Caco-2 (cell line): ENCODE data around the gene PPP3CB. TPM values are rescaled to one million over a fixed set of nuclear protein-coding genes. Genes with fewer than 3 reads are reported as not detected.

Source experiments
- BruUV-seq: library from RNA; stranded (reverse); fragments of 400-500 nt; replicated peaks from 2 replicates; lab custom pipeline; 2021; lab: Mats Ljungman, UMichigan
- CTCF ChIA-PET: fragments of 300-600 bp; sonication (Branson Sonifier 250); formaldehyde crosslinking; loops from one replicate; lab custom pipeline; 2022; ENCODE audit warnings: antibody characterized with exemption; lab: Charles Lee
- POLR2A ChIA-PET: fragments of 300-600 bp; sonication (Branson Sonifier 250); formaldehyde crosslinking; loops from one replicate; lab custom pipeline; 2022; ENCODE audit warnings: antibody characterized with exemption; lab: Charles Lee
- DNase-seq, 2 experiments: peaks; one replicate each; pipeline versions ENCODE4 v3.0.0 to v3.0.0-alpha.2; 2020 to 2022
- H3K27me3 ChIP-seq: replicated peaks from 2 replicates; pipeline ENCODE4 v1.6.0; 2011; ENCODE audit warnings: low read length; ENCODE audit not compliant: control insufficient read depth, insufficient read depth
- H3K36me3 ChIP-seq: 2 replicates; pipeline ENCODE4 v1.5.1; 2011; ENCODE audit warnings: low read length; ENCODE audit not compliant: control insufficient read depth, insufficient read depth
- H3K4me1 ChIP-seq: fragments of 250-450 bp; sonication (Bioruptor Pico); 2 replicates; pipeline ENCODE4 v1.5.1; 2020; ENCODE audit warnings: mild to moderate bottlenecking
- H3K4me3 ChIP-seq: 2 replicates; pipeline ENCODE4 v1.5.1; 2011; ENCODE audit warnings: low read depth, mild to moderate bottlenecking, control low read depth, low read length
- H3K9me3 ChIP-seq: fragments of 250-450 bp; sonication (Bioruptor Pico); 2 replicates; pipeline ENCODE4 v1.5.1; 2020; ENCODE audit warnings: mild to moderate bottlenecking, moderate library complexity
- H3K27ac Mint-ChIP-seq: one replicate; pipeline ENCODE4 v1.8.0; 2022; ENCODE audit warnings: mixed read lengths; ENCODE audit not compliant: unreplicated experiment
- H3K27me3 Mint-ChIP-seq: one replicate; pipeline ENCODE4 v1.8.0; 2022; ENCODE audit warnings: mixed read lengths; ENCODE audit not compliant: insufficient read depth, unreplicated experiment
- H3K36me3 Mint-ChIP-seq: one replicate; pipeline ENCODE4 v1.8.0; 2022; ENCODE audit warnings: mild to moderate bottlenecking, mixed read lengths; ENCODE audit not compliant: insufficient read depth, unreplicated experiment
- H3K4me1 Mint-ChIP-seq: one replicate; pipeline ENCODE4 v1.8.0; 2022; ENCODE audit warnings: low read depth, mixed read lengths; ENCODE audit not compliant: unreplicated experiment
- H3K4me3 Mint-ChIP-seq: one replicate; pipeline ENCODE4 v1.8.0; 2022; ENCODE audit warnings: mild to moderate bottlenecking, moderate library complexity, mixed read lengths; ENCODE audit not compliant: unreplicated experiment
- H3K9me3 Mint-ChIP-seq: one replicate; pipeline ENCODE4 v1.8.0; 2022; ENCODE audit warnings: mixed read lengths; ENCODE audit not compliant: unreplicated experiment
- CTCF ChIP-seq, 2 experiments: fragments of 200-600 bp in 1 of 2; IDR thresholded peaks; 1 replicate in 1 of 2; 2 replicates in 1 of 2; pipeline versions ENCODE4 v1.5.1 to v1.8.0; 2011 to 2022; ENCODE audit warnings: antibody characterized with exemption in 1 of 2, control low read depth in 1 of 2, inconsistent platforms in 1 of 2, low read depth in 1 of 2, low read length in 1 of 2, mild to moderate bottlenecking in 1 of 2, moderate library complexity in 1 of 2; ENCODE audit not compliant: insufficient read depth in 1 of 2, severe bottlenecking in 1 of 2, unreplicated experiment in 1 of 2
- intact Hi-C: fragments of 100-400 bp; cut with micrococcal nuclease; formaldehyde crosslinking; loops from one replicate; pipeline ENCODE4 v1.10.0; 2022; ENCODE audit not compliant: unreplicated experiment
- total RNA-seq: library from RNA; stranded (reverse); gene quantifications from 2 replicates; pipeline ENCODE4 v1.2.3, GENCODE V29; 2022

The PPP3CB gene
- total RNA-seq, 1 experiment from 2014 or later: 41.5 TPM

- Histone ChIP-seq H3K4me1 (no peaks in the 10 kb centered on the region), H3K9me3 (no peaks in the 10 kb centered on the region), H3K27me3 (no peaks in the 10 kb centered on the region), H3K4me3 (no peak overlapping the region), H3K36me3 (peaks cover 4% of the 10 kb centered on the region; the same call in 1 of the 2 replicates)
- CTCF ChIA-PET: no interaction called here
- POLR2A ChIA-PET: interaction anchor here (0.6 kb wide), 1 partner anchor 16 kb away, joined by 3 read pairs; the partner anchor contains the start of gene PPP3CB
- H3K4me3 Mint-ChIP-seq: no peak overlapping the region
- H3K4me1 Mint-ChIP-seq: peaks cover 4% of the 10 kb centered on the region
- peaks cover 14% of the 10 kb centered on the region for H3K36me3 Mint-ChIP-seq
- BruUV-seq: no TSS peak
- no peak overlapping the region for H3K27ac Mint-ChIP-seq
- no peaks in the 10 kb centered on the region for H3K9me3 Mint-ChIP-seq
- no peak for TF ChIP-seq CTCF (IDR thresholded peaks at IDR 0.05; ENCODE audit: insufficient read depth in 1 of 2, low read depth in 1 of 2, low read length in 1 of 2, severe bottlenecking in 1 of 2, unreplicated experiment in 1 of 2)
- intact Hi-C loops: no loop called here
- DNase-seq: no peak
- H3K27me3 Mint-ChIP-seq: no peaks in the 10 kb centered on the region
Measured at GRCh38 chr10:73512207-73512743, 16.5 kb upstream of the PPP3CB start.

DNA sequence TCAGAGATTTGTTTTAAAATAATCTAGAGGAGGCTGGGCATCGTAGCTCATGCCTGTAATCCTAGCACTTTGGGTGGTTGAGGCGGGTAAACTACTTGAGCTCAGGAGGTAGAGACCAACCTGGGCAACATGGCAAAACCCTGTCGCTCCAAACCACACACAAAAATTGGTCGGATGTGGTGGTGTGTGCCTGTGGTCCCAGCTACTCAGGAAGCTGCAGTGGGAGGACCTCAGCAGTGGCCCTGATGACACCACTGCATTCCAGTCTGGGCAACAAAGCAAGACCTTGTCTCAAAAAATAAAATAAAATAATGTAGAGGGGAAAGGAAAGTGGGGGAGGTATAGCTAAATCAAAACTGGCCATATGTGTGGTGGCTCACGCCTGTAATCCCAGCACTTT lies 13.9 kb upstream of the PPP3CB start:
- DNase-seq: no peak
- BruUV-seq: no TSS peak
- H3K27ac Mint-ChIP-seq: no peak overlapping the region
- H3K4me1 ChIP-seq: no peaks in the 10 kb centered on the region
- H3K4me1 Mint-ChIP-seq: no peaks in the 10 kb centered on the region
- H3K9me3 ChIP-seq: no peaks in the 10 kb centered on the region
- ChIA-PET POLR2A (no interaction called here), CTCF (interaction anchor here (0.9 kb wide), 1 partner anchor 15 kb away, joined by 5 read pairs; no protein-coding TSS in a partner anchor)
- H3K36me3 ChIP-seq: no peaks in the 10 kb centered on the region
- H3K27me3 Mint-ChIP-seq: no peaks in the 10 kb centered on the region
- no peaks in the 10 kb centered on the region for H3K9me3 Mint-ChIP-seq
- no peak for TF ChIP-seq CTCF (IDR thresholded peaks at IDR 0.05; ENCODE audit: insufficient read depth in 1 of 2, low read depth in 1 of 2, low read length in 1 of 2, severe bottlenecking in 1 of 2, unreplicated experiment in 1 of 2)
- H3K27me3 ChIP-seq: no peaks in the 10 kb centered on the region
- intact Hi-C loops: no loop called here
- no peak overlapping the region for H3K4me3 Mint-ChIP-seq
- peaks cover 8% of the 10 kb centered on the region for H3K36me3 Mint-ChIP-seq
- H3K4me3 ChIP-seq: no peak overlapping the region

DNA sequence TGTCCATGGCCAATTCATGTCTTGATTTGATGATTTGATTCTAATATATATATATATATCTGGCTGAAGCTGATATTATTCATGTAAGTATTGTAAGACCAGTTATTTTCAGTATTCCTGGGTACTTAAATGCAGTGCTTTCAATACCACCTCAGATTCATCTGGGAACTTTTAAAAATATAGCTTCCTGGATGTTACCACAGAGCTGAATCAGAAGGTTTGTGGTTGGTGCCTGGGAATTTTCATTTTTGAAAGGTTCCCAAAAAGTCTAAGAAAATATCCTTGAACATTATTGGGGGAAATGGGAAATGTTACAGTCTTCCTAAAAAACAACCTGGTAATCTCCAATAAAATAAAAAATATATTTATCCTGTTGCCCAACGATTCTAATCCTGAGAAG lies 10.7 kb upstream of the PPP3CB start:
- Mint-ChIP-seq H3K4me1 (no peaks in the 10 kb centered on the region), H3K27ac (no peak overlapping the region), H3K36me3 (peaks cover 6% of the 10 kb centered on the region), H3K9me3 (no peaks in the 10 kb centered on the region), H3K27me3 (no peaks in the 10 kb centered on the region), H3K4me3 (no peak overlapping the region)
- no peaks in the 10 kb centered on the region for H3K4me1 ChIP-seq
- no peaks in the 10 kb centered on the region for H3K9me3 ChIP-seq
- TF ChIP-seq CTCF (IDR thresholded peaks at IDR 0.05; ENCODE audit: insufficient read depth in 1 of 2, low read depth in 1 of 2, low read length in 1 of 2, severe bottlenecking in 1 of 2, unreplicated experiment in 1 of 2): no peak
- ChIA-PET POLR2A (interaction anchor here (0.5 kb wide), 1 partner anchor 11 kb away, joined by 4 read pairs; no protein-coding TSS in a partner anchor), CTCF (no interaction called here)
- H3K4me3 ChIP-seq: no peak overlapping the region
- H3K36me3 ChIP-seq: no peaks in the 10 kb centered on the region
- intact Hi-C loops: no loop called here
- H3K27me3 ChIP-seq: no peaks in the 10 kb centered on the region
- no TSS peak for BruUV-seq
- DNase-seq: no peak
